PFSK-1 (cell line): ENCODE results near the gene COL18A1.

Experiments
- TAF1 ChIP-seq: IDR thresholded peaks from 2 replicates; pipeline ENCODE4 v1.6.1; 2012; ENCODE audit warnings: low read length, control low read depth, borderline replicate concordance; ENCODE audit not compliant: insufficient read depth
- TF ChIP-seq, protein P1 (sequence below), 2 experiments: IDR thresholded peaks; 2 replicates each; pipeline versions ENCODE4 v1.6.1 to v1.8.0; 2011 to 2012; ENCODE audit warnings: low read depth in 2 of 2, low read length in 2 of 2, control low read depth in 1 of 2, inconsistent platforms in 1 of 2, mild to moderate bottlenecking in 1 of 2, moderate library complexity in 1 of 2; ENCODE audit not compliant: insufficient read depth in 1 of 2

DNA sequence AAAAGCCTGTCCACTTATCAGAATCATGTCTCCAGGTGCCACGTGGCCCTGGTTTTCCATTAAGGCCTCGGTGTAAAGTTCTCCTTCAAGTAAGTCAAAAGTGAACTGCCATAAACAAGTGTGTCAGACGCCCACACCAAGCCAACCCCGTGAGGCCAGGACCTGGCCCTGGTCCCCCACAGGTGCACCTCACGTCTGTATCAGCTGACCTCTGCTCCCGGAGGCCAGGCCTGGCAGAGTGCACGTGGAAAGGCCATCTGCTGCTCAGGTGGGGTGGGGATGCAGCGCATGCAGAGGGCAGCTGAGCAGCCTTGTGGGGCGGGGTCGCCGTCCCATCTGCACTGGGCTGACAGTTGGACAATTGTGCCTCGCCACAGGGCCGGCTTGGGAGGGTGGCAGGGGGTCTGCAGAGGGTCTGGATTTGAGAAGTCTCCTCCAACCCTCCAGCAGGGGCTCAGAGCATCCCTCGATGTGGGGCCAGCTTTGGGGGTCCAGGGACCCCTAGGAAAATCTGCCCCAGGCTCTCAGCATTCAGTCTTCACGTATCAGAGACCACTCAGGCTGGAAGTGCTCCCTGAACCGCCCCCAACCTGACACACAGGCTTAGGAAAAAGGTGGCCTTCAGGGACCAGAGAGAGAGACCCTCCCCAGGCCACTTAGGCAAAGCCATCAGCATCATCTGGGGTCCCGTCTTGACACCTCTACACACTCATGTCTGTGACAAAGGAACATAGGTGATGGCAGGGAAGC, 134.3 kb downstream of the COL18A1 start:
- TF ChIP-seq TAF1 = no peak
- TF ChIP-seq, protein P1, sequence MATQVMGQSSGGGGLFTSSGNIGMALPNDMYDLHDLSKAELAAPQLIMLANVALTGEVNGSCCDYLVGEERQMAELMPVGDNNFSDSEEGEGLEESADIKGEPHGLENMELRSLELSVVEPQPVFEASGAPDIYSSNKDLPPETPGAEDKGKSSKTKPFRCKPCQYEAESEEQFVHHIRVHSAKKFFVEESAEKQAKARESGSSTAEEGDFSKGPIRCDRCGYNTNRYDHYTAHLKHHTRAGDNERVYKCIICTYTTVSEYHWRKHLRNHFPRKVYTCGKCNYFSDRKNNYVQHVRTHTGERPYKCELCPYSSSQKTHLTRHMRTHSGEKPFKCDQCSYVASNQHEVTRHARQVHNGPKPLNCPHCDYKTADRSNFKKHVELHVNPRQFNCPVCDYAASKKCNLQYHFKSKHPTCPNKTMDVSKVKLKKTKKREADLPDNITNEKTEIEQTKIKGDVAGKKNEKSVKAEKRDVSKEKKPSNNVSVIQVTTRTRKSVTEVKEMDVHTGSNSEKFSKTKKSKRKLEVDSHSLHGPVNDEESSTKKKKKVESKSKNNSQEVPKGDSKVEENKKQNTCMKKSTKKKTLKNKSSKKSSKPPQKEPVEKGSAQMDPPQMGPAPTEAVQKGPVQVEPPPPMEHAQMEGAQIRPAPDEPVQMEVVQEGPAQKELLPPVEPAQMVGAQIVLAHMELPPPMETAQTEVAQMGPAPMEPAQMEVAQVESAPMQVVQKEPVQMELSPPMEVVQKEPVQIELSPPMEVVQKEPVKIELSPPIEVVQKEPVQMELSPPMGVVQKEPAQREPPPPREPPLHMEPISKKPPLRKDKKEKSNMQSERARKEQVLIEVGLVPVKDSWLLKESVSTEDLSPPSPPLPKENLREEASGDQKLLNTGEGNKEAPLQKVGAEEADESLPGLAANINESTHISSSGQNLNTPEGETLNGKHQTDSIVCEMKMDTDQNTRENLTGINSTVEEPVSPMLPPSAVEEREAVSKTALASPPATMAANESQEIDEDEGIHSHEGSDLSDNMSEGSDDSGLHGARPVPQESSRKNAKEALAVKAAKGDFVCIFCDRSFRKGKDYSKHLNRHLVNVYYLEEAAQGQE (IDR thresholded peaks at IDR 0.05; ENCODE audit: insufficient read depth in 1 of 2, low read depth in 2 of 2, low read length in 2 of 2) = no peak
